HUDEP-2 (cell line): ENCODE results near the gene ATP1A2.

Experiments
- DNase-seq, 76 experiments: peaks; one replicate each; lab custom pipeline; 2025; ENCODE audit not compliant: unreplicated experiment in 76 of 76; lab: John Stamatoyannopoulos, UW

ATP1A2 gene

GRCh38 chr1:160139840-160140239, 24.3 kb downstream of the ATP1A2 start:
- DNase-seq: no peak

DNA sequence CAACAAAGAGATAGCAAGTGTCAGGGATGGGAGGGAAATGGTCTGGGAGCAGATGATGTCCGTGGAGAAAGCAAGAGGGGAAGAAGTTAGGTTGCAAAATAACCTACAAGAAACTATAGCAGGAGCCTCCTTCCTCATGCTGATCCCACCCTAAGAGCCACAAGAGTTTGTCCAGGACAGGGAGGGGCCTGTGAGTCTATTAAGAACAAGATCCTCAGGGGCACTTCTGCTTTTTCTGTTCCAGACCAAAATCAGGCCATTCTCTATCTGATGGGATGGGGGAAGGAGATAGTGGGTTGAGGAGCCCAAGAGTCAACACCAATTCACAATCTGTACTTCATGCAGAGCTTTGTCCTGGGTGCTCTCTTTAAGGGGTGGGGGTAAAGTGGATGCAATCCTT, 28.1 kb downstream of the ATP1A2 start:
- no peak for DNase-seq

GRCh38 chr1:160144921-160145320, 29.4 kb downstream of the ATP1A2 start:
- DNase-seq: no peak

- DNase-seq: no peak
Measured at GRCh38 chr1:160146107-160146506, 30.5 kb downstream of the ATP1A2 start.

- no peak for DNase-seq
Measured at GRCh38 chr1:160148121-160148520, 32.6 kb downstream of the ATP1A2 start.

GRCh38 chr1:160149233-160149632, 33.7 kb downstream of the ATP1A2 start:
- DNase-seq: no peak

GRCh38 chr1:160149716-160150115, 34.2 kb downstream of the ATP1A2 start:
- no peak for DNase-seq

- DNase-seq: no peak
Measured at GRCh38 chr1:160151303-160151702, 35.7 kb downstream of the ATP1A2 start, which contains the start of gene ATP1A4. Gene ATP1A4 (plus strand): TSS chr1:160151603. CDS start chr1:160152041, 438 bp downstream.

DNA sequence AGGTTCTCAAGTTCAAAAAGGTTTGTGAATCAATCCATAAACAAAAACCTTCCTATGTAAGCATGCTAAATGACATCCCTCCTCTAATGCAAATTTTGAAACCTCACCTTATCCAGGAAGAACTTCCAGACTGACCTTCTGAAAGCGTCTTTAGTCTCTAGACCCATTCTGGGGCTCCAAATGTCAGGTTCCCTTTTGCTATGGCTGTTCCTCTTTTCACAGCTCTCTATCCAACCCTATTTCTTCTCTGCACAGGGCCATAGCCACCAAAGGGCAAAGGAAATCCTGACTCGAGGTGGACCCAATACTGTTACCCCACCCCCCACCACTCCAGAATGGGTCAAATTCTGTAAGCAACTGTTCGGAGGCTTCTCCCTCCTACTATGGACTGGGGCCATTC, 39.2 kb downstream of the ATP1A2 start:
- DNase-seq: no peak

GRCh38 chr1:160156361-160156760, 40.8 kb downstream of the ATP1A2 start:
- no peak for DNase-seq

GRCh38 chr1:160157174-160157573, 41.6 kb downstream of the ATP1A2 start:
- no peak for DNase-seq

DNA sequence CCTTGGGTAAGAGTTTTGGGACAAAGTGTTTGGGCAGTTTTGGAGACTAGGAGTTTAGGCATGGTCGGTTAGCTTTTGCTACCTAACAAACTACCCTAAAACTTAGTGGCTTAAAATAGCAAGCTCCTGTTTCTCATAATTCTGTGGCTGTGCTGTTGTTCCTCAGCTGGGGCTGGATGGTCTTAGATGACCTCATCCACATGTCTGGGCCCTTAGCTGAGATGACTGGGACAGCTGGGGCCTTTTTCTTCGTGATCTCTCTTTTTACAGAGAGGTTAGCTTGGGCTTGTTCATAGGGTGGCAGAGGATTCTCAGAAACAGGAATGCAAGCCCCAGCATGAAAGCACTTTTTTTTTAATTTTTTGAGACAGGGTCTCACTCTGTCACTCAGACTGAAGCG, 42.5 kb downstream of the ATP1A2 start:
- no peak for DNase-seq

DNA sequence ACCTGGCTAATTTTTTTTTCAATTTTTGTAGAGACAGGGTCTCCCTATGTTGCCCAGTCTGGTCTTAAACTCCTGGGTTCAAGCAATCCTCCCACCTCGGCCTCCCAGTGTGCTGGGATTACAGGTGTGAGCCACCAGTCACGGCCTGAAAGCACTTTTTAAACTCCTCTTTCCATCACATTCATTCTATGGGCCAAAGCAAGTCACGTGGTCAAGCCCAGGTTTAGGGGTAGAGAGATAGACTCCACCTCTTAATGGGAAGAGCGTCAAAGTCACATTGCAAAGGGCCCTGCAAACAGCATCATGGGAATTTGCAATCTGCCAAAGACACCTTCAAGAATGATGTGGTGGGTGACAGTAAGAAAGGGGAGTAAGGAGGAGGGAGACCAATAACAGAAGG, 43.0 kb downstream of the ATP1A2 start:
- DNase-seq: no peak

- DNase-seq: no peak
Measured at GRCh38 chr1:160159846-160160245, 44.3 kb downstream of the ATP1A2 start.

DNA sequence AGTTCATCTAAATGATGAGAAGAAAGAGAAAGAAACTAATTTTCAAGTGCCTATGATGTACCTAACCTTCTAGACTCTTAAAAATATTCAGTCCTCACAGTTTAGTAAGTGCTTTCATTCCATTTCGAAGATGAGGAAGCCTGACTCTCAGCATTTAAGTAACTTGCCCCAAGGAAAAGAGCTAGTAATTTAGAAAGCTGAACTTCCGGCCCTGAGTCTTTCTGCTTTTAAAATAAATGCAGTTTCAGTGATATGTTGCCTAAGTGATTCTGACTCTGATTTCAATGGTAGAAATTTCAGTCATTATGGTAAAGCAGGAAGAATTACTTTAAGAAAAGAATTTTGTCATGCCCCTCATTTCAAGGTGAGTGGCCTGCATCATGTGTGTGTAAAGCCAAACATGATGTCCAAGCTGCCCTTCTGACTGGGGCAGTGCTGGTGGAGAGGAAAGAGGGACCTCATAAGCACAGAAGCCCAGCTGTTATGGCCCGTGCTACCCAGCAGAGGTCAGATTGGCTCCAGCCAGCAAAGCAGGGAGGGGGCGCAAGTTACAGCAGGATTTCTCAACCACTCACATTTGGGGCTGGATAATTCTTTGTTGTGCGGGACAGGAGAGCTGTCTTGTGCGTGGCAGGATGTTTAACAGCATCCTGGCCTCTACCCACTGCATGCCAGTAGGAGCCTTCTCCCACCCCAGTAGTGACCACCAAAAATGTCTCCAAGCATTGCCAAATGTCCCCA, 46.6 kb downstream of the ATP1A2 start:
- DNase-seq: no peak

- DNase-seq: no peak
Measured at GRCh38 chr1:160162931-160163330, 47.4 kb downstream of the ATP1A2 start.

- DNase-seq: no peak
Measured at GRCh38 chr1:160163615-160164014, 48.1 kb downstream of the ATP1A2 start.

DNA sequence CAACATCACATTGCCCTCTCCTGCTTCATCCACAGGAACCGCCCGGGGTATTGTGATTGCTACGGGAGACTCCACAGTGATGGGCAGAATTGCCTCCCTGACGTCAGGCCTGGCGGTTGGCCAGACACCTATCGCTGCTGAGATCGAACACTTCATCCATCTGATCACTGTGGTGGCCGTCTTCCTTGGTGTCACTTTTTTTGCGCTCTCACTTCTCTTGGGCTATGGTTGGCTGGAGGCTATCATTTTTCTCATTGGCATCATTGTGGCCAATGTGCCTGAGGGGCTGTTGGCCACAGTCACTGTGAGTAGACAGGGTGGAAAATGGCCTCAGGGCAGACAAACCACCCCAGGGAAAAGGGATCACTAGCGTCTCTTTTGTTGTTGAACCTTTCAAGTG, 48.6 kb downstream of the ATP1A2 start:
- no peak for DNase-seq

GRCh38 chr1:160166166-160166868, 50.8 kb downstream of the ATP1A2 start:
- DNase-seq: no peak

- no peak for DNase-seq
Measured at GRCh38 chr1:160167056-160167455, 51.5 kb downstream of the ATP1A2 start.

- no peak for DNase-seq
Measured at GRCh38 chr1:160167580-160167979, 52.0 kb downstream of the ATP1A2 start.

DNA sequence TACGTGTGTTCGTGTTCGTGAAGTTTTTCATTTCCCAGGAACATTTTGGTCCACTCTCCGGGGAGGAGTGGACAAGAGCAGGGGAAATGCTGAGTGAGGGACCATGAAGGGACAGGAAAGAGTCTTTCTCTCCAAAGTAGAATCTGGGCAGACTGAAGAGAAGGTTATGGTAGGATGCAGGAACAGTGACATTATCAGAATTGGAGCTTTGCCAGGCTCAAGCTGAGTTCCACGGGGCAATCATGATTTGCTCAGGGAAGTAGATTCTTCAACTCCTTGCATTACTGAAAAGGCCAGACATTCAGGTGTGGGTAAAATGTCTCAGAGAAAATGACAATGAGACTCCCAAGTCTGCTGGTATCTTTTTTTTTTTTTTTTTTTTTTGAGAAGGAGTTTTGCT, 52.5 kb downstream of the ATP1A2 start:
- no peak for DNase-seq
